Gastroesophageal sphincter (tissue), 3 donors: ENCODE results near the gene KLC1.

Experiments used
- CTCF ChIP-seq, 4 experiments: fragments of 200-600 bp in 2 of 4; fragments of 450-650 bp in 2 of 4; sonication (generic) in 1 of 4; IDR thresholded peaks; one replicate each; pipeline ENCODE4 v1.5.1; 2017 to 2019; ENCODE audit warnings: antibody characterized with exemption in 4 of 4, mild to moderate bottlenecking in 2 of 4, moderate library complexity in 2 of 4
- EP300 ChIP-seq: sonication (generic); formaldehyde crosslinking; IDR thresholded peaks from one replicate; pipeline ENCODE4 v1.6.1; 2017; ENCODE audit warnings: antibody characterized with exemption, mild to moderate bottlenecking
- POLR2A ChIP-seq, 2 donors: fragments of 450-650 bp; IDR thresholded peaks; one replicate each; pipeline ENCODE4 v1.6.1; 2017; ENCODE audit warnings: antibody characterized with exemption in 2 of 2, mild to moderate bottlenecking in 2 of 2, moderate library complexity in 1 of 2

- TF ChIP-seq CTCF (IDR thresholded peaks at IDR 0.05) (no peak), POLR2A (IDR thresholded peaks at IDR 0.05) (no peak), EP300 (no peak)
Observed at GRCh38 chr14:103684471-103684870, 55.5 kb downstream of the KLC1 start.
